Astrocyte (in vitro differentiated cells and primary cell): ENCODE measurements around the gene HSF2. TPM values are rescaled to one million over a fixed set of nuclear protein-coding genes. Genes with fewer than 3 reads are reported as not detected.
A peak's percentile ranks its signal among the peaks of the same experiment; 100 is the strongest.

Source experiments
- DNase-seq: peaks from one replicate; pipeline ENCODE4 v3.0.0-alpha.2; 2010; ENCODE audit warnings: low read depth
- FAIRE-seq: peaks from 2 replicates; lab custom pipeline; 2011; peaks lifted over from hg19 to GRCh38; lab: Jason Lieb, UNC
- H2AFZ ChIP-seq: 2 replicates; pipeline ENCODE4 v1.6.0; 2012; ENCODE audit warnings: low read depth, low read length, inconsistent platforms
- H3K27ac ChIP-seq: 2 replicates; pipeline ENCODE4 v1.5.1; 2011; ENCODE audit warnings: low read depth, low read length, inconsistent platforms
- H3K27me3 ChIP-seq: 2 replicates; pipeline ENCODE4 v1.6.0; 2011; ENCODE audit warnings: low read length, inconsistent platforms; ENCODE audit not compliant: insufficient read depth
- H3K36me3 ChIP-seq: 2 replicates; pipeline ENCODE4 v1.5.1; 2011; ENCODE audit warnings: low read length, inconsistent platforms; ENCODE audit not compliant: insufficient read depth
- H3K4me1 ChIP-seq: 2 replicates; pipeline ENCODE4 v1.5.1; 2011; ENCODE audit warnings: low read length, inconsistent platforms; ENCODE audit not compliant: insufficient read depth
- H3K4me2 ChIP-seq: 2 replicates; pipeline ENCODE4 v1.6.0; 2012; ENCODE audit warnings: low read length, inconsistent platforms
- H3K4me3 ChIP-seq: 2 replicates; pipeline ENCODE4 v1.5.1; 2011; ENCODE audit warnings: low read depth, mild to moderate bottlenecking, low read length, inconsistent platforms; ENCODE audit not compliant: insufficient read depth
- H3K79me2 ChIP-seq: 2 replicates; pipeline ENCODE4 v1.6.0; 2012; ENCODE audit warnings: mild to moderate bottlenecking, low read length, inconsistent platforms; ENCODE audit not compliant: insufficient read depth
- H3K9ac ChIP-seq: 2 replicates; pipeline ENCODE4 v1.6.0; 2012; ENCODE audit warnings: mild to moderate bottlenecking, low read length, inconsistent platforms
- H3K9me3 ChIP-seq: 2 replicates; pipeline ENCODE4 v1.5.1; 2012; ENCODE audit warnings: low read depth, mild to moderate bottlenecking, low read length, inconsistent platforms; ENCODE audit not compliant: insufficient read depth
- H4K20me1 ChIP-seq: 2 replicates; pipeline ENCODE4 v1.6.0; 2012; ENCODE audit warnings: low read length, inconsistent platforms; ENCODE audit not compliant: insufficient read depth
- H3K27ac Mint-ChIP-seq: one replicate; pipeline ENCODE4 v1.8.0; 2021; ENCODE audit warnings: mild to moderate bottlenecking, mixed read lengths; ENCODE audit not compliant: unreplicated experiment
- H3K27me3 Mint-ChIP-seq: one replicate; pipeline ENCODE4 v1.8.0; 2021; ENCODE audit warnings: low read depth, mixed read lengths; ENCODE audit not compliant: unreplicated experiment
- H3K36me3 Mint-ChIP-seq: one replicate; pipeline ENCODE4 v1.8.0; 2021; ENCODE audit warnings: low read depth, mixed read lengths; ENCODE audit not compliant: unreplicated experiment
- H3K4me1 Mint-ChIP-seq: one replicate; pipeline ENCODE4 v1.8.0; 2021; ENCODE audit warnings: low read depth, mixed read lengths; ENCODE audit not compliant: unreplicated experiment
- H3K4me3 Mint-ChIP-seq: one replicate; pipeline ENCODE4 v1.8.0; 2021; ENCODE audit warnings: mild to moderate bottlenecking, moderate library complexity, mixed read lengths; ENCODE audit not compliant: unreplicated experiment
- H3K9me3 Mint-ChIP-seq: one replicate; pipeline ENCODE4 v1.8.0; 2021; ENCODE audit warnings: mild to moderate bottlenecking, mixed read lengths; ENCODE audit not compliant: unreplicated experiment
- CTCF ChIP-seq: IDR thresholded peaks from 2 replicates; pipeline ENCODE4 v1.5.1; 2011; ENCODE audit warnings: low read depth, mild to moderate bottlenecking, inconsistent platforms, low read length, moderate library complexity; ENCODE audit not compliant: insufficient read depth
- EZH2 ChIP-seq: IDR thresholded peaks from 2 replicates; pipeline ENCODE4 v1.6.1; 2012; ENCODE audit warnings: mild to moderate bottlenecking, low read length, inconsistent platforms; ENCODE audit not compliant: insufficient read depth
- total RNA-seq: library from RNA; stranded (reverse); gene quantifications from 2 replicates; pipeline ENCODE4 v1.2.1, GENCODE V29; 2021

HSF2 gene
- total RNA-seq, 1 donor from 2014 or later: 9.2 TPM

GRCh38 chr6:122408702-122409458 is 9.4 kb downstream of the HSF2 start:
- Histone ChIP-seq H3K9ac (no peak overlapping the region), H3K9me3 (no peaks in the 10 kb centered on the region), H3K27ac (no peak overlapping the region), H3K36me3 (no peaks in the 10 kb centered on the region), H3K27me3 (no peaks in the 10 kb centered on the region), H2AFZ (no peak overlapping the region), H4K20me1 (peaks cover 34% of the 10 kb centered on the region), H3K4me3 (no peak overlapping the region), H3K4me2 (no peak overlapping the region), H3K4me1 (no peaks in the 10 kb centered on the region), H3K79me2 (peaks cover 85% of the 10 kb centered on the region)
- Mint-ChIP-seq H3K9me3 (no peaks in the 10 kb centered on the region), H3K4me3 (no peak overlapping the region), H3K36me3 (no peaks in the 10 kb centered on the region), H3K4me1 (no peaks in the 10 kb centered on the region), H3K27ac (no peak overlapping the region), H3K27me3 (no peaks in the 10 kb centered on the region)
- no peak for FAIRE-seq
- no peak for DNase-seq
- TF ChIP-seq CTCF: no peak
- no peak for TF ChIP-seq EZH2

- no peak for DNase-seq
- H3K27ac Mint-ChIP-seq: no peak overlapping the region
- no peaks in the 10 kb centered on the region for H3K36me3 Mint-ChIP-seq
- no peaks in the 10 kb centered on the region for H3K27me3 ChIP-seq
- H3K9ac ChIP-seq: no peak overlapping the region
- no peaks in the 10 kb centered on the region for H3K9me3 ChIP-seq
- no peak overlapping the region for H3K4me2 ChIP-seq
- FAIRE-seq: peak; percentile 5
- no peaks in the 10 kb centered on the region for H3K9me3 Mint-ChIP-seq
- no peak for TF ChIP-seq EZH2
- no peak for TF ChIP-seq CTCF
- H4K20me1 ChIP-seq: peaks cover 21% of the 10 kb centered on the region
- no peak overlapping the region for H3K4me3 ChIP-seq
- H3K4me1 ChIP-seq: no peaks in the 10 kb centered on the region
- H3K79me2 ChIP-seq: peaks cover 55% of the 10 kb centered on the region
- no peak overlapping the region for H3K4me3 Mint-ChIP-seq
- H3K27me3 Mint-ChIP-seq: no peaks in the 10 kb centered on the region
- no peak overlapping the region for H2AFZ ChIP-seq
- H3K4me1 Mint-ChIP-seq: peaks cover 3% of the 10 kb centered on the region
- no peaks in the 10 kb centered on the region for H3K36me3 ChIP-seq
- no peak overlapping the region for H3K27ac ChIP-seq
Observed at GRCh38 chr6:122412001-122412400, 12.5 kb downstream of the HSF2 start.

- TF ChIP-seq CTCF: no peak
- no peak for TF ChIP-seq EZH2
- no peak overlapping the region for H3K4me2 ChIP-seq
- H3K4me3 ChIP-seq: no peak overlapping the region
- H3K4me1 ChIP-seq: no peaks in the 10 kb centered on the region
- Mint-ChIP-seq H3K27ac (no peak overlapping the region), H3K9me3 (no peaks in the 10 kb centered on the region), H3K36me3 (no peaks in the 10 kb centered on the region), H3K4me3 (no peak overlapping the region), H3K4me1 (peaks cover 3% of the 10 kb centered on the region), H3K27me3 (no peaks in the 10 kb centered on the region)
- H3K27me3 ChIP-seq: no peaks in the 10 kb centered on the region
- FAIRE-seq (peak; percentile 9), DNase-seq (no peak)
- no peak overlapping the region for H3K9ac ChIP-seq
- H3K9me3 ChIP-seq: no peaks in the 10 kb centered on the region
- no peak overlapping the region for H3K27ac ChIP-seq
- H2AFZ ChIP-seq: no peak overlapping the region
- no peaks in the 10 kb centered on the region for H4K20me1 ChIP-seq
- H3K36me3 ChIP-seq: no peaks in the 10 kb centered on the region
- peaks cover 7% of the 10 kb centered on the region for H3K79me2 ChIP-seq
Observed at GRCh38 chr6:122416825-122417224, 17.4 kb downstream of the HSF2 start.
